GM21447 (cell line): ENCODE results near the gene NUDCD3.
"Not testable (repeated sequence)": the region's sequence is repeated elsewhere in the genome, so short reads cannot be mapped to it uniquely, and the experiment has no call there.

Source experiments
- ATAC-seq: cut with Tn5 transposase; IDR thresholded peaks from one replicate; pipeline ENCODE4 v1.9.1; 2021; ENCODE audit not compliant: unreplicated experiment

Gene NUDCD3

DNA sequence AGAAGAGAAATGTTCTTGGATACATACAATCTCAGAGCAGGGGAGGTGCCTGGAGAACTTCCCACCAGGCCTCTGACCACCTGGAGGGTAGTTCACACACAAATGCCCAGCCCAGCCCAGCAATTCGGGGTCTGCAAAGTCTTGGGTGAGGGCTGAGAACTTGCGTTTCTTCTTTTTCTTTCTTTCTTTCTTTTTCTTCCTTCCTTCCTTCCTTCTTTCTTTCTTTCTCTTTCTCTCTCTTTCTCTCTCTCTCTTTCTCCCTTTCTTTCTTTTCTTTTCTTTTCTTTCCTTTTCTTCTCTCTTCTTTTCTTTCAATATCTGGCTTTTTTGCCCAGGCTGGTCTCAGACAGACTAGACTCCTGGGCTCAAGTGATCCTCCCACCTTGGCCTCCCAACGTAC, 28.3 kb upstream of the NUDCD3 start:
- no peak for ATAC-seq

DNA sequence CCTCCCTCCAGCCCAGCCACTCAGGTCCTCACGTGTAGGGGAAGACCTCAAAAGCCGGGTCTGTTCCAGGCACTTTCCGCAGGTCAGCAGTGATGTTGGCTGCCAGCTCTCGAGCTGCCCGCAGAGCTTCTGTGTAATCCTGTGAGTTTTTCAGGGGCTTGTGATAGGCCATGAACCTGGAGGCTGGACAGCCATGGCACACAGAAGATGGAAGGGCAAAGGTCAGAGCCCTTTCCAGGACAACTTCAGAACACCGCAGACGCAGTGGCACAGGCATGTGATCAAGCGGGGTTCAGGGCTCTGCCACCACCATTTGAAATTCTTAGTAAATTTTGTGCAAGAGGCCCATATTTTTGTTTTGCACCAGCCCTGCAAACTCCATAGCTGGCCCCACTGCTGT, 26.7 kb upstream of the NUDCD3 start:
- no peak for ATAC-seq

DNA sequence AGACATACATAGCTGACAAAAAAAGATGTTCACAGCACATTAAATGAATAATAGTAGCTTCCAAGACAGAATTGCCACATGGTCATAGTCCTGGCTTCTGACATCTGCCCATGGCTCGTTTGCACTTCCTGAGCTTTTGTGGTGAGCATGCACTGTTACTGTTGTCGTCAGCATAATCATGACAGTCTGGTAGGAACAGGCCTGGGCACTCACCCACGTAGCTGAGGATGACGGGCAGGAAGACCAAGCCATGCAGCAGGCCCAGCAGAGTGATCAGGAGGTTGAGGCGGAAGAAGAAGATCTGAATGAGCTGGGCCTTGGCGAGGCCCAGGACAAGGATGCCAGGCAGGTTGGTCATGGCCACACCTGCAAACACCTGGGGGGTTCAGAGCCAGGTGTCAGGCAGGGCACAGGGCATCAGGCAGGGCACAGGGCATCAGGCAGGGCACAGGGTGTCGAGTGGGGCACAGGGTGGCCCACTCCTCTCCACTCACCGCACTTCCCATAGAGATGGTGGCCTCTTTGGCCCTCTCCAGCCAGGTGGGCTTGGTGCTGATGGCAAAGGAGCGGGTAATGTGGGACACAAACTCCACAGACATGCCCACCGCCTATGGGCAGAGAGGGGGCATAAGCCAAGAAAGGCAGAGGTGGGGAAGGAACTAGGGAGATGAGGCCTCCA, 25.3 kb upstream of the NUDCD3 start:
- no peak for ATAC-seq

DNA sequence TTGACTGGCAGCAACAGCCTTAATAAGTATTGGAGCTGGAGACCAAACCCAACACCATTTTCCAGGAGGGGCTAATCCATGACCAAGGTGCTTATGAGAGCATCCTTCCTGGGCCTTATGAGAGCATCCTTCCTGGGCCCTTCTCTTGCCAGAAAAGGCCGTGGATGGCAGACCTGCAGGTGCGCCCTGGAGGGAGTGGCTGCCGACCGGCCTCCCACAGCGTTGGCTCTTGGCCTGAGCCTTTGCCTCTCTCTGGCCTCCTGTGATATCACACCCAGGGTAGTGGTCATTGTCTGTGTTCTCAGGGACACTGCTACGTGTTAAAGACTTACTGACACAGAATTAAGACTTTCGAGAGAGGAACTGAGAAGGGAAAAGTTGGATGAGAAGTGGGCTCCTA, 22.3 kb upstream of the NUDCD3 start:
- no peak for ATAC-seq

DNA sequence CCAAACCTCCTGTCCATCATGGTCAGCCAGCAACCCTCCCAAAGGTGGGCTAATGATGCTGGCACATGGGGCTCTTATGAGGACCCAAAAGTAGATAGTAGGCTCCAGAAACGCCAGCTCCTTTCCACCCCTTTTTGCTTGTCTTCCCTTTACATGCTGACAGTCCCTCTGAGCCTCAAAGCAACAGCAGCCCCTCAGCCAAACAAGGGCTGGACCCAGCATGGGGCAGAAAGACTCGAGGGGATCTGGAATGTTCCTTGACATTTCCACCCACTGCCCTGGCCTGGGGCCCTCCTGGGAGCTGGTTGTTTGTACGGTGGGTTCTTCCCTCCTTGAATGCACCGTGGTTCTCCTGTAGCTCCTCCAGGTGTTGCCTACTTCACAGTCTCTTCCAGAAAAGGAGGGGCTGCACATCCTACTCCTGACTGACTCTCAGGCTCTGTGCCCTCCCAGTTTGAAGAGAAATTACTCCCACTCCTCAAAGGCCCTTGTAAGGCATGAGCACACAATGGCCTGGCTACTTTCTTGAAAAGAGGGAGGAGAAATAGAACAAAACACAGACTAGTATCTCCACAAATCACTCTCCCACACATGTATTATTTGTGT, 21.5 kb upstream of the NUDCD3 start:
- ATAC-seq = no peak

DNA sequence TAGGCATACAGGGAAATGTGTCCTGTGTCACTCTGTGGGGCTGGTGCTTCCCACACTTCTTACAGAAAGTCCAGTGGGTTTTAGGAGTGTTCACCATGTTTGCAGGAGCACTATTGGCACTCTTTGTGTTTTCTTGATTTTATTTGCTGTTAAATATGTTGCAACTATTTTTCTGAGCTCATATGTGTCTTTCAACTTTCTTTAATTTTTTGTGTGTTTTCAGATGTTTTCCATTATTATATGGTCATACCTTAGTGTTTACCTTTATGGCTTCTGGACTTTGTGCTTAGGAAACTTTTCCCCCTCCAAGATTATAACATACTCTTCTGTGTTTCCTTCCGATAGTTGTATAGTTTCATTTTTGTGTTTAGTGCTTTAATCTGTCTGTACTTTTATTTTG, 20.8 kb upstream of the NUDCD3 start:
- ATAC-seq = no peak

DNA sequence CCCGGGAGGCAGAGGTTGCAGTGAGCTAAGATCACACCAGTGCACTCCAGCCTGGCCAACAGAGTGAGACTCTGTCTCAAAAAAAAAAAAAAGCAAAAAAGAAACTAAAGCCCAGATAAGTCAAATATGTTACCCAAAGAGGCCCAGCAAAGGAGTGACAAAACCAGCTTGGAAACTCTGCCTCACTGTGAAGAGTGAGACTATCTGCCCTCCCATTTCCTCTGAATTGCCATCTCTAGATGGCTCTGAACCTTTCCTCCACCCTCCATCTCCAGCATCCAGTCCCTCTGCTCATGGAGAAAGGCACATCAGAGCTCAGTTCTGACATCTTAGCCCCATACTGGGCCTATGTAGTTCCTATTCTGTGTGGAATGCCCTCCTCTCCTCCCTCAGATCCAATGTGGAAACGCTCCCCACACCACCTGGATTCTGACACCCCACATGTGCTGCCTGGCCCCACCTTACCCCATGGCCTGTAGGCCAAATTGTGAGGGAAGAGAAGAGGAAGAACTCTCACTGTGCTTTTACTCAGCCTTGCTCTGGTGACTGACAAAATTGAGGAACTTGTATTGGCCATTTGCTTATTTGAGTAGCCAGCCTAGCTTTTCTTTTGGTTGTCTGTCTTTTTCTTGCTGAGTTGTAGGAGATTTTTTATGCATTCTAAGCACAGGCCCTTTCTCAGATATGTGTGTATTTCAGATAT, 18.0 kb upstream of the NUDCD3 start:
- no peak for ATAC-seq

DNA sequence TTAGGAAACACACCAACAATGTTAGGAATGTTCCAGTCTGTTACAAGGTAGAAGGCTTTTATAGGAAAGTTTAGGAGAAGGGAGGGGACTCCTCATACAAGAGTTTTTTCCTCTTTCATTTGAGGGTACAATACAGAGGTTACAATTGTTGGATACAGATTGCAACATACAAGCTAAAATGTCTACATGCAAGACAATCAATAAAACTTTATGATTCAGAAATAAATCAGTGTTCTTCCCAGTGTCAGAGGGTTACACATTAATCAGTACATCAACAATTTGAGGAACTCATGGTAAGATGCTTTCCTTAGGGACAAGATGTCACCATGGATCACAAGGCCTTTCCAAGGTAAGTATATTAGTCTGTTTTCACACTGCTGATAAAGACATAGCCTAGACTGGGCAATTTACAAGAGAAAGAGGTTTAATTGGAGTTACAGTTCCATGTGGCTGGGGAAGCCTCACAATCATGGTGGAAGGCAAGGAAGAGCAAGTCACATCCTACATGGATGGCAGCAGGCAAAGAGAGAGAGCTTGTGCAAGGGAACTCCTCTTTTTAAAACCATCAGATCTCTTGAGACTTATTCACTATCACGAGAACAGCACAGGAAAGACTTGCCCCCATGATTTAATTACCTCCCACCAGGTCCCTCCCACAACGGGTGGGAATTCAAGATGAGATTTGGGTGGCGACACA, 16.3 kb upstream of the NUDCD3 start:
- ATAC-seq = not testable (repeated sequence)

DNA sequence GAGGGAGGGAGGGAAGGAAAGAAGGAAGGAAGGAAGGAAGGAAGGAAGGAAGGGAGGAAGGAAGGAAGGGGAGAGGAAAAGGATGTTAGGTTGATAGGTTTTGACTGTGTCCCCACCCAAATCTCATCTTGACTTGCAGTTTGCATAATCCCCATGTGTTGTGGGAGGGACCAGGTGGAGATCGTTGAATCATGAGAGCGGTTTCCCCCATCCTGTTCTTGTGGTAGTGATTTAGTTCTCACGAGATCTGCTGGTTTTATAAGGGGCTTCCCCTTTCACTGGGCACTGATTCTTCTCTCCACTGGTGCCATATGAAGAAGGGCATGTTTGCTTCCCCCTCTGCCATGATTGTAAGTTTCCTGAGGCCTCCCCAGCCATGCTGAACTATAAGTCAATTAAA, 15.1 kb upstream of the NUDCD3 start:
- no peak for ATAC-seq

DNA sequence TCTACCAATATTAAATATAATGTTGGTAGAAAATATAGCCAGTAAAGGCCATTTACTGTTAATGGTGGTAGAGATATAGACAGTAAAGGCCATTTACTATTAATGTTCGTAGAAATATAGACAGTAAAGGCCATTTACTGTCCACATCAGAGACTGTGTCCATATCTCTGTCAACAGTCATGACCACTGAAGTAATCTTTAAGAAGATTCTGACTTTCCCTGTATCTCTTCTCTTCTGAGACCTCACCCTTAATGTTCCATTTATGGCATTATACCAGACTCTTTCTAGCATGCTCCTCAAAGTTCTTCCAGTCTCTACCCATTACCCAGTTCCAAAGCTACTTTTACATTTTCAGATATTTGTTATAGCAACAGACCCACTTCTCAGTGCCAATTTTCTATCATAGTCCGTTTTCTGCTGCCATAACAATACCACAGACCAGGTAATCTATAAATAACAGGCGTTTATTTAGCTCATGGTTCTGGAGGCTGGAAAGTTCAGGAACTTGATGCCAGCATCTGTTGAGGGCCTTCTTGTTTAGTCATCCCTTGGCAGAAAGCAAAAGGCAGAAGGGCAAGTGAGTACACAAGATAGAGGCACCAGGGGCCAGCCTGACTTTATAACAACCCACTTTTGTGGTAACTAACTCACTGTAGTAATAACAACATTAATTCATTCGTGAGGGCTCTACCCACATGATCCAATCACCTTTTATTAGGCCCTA, 7.9 kb upstream of the NUDCD3 start:
- no peak for ATAC-seq

DNA sequence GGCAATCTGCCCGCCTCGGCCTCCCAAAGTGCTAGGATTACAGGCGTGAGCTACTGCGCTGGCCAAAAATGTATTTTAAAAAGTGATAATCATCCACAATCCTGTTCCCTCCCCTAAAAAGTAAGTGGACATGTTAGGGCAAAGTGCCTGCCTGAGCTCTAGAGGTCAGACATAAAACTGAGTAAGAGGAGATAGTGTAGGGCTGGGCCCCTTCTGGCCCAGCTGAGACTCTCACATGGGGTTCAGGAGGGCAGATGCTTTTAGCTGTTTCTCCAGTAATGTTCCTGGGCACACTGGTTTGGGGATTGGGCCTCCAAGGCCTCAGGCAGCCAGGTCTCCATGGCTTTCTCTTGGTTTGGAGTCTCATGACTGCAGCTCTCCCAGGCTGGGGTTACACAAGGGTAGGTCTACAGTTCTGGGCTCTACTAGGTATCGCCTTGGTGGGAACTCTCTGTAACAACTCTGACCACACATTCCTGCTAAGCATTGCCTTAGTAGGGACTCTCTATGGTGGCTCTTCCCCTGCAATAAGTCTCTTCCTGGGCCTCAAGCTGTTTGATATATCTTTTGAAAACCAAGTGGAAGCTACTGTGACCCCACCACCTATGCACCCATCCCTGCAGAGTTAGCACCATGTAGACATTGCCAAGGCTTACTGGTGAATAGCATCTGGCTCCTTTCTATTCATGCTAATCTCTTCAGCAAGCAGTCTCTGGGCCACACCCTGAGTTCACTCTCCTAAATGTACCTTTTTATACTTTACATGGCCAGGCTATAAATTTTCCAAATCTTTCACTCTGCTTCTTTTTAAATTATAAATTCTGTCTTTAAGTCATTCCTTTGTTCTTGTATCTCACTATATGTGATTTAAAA, 6.9 kb upstream of the NUDCD3 start:
- no peak for ATAC-seq

DNA sequence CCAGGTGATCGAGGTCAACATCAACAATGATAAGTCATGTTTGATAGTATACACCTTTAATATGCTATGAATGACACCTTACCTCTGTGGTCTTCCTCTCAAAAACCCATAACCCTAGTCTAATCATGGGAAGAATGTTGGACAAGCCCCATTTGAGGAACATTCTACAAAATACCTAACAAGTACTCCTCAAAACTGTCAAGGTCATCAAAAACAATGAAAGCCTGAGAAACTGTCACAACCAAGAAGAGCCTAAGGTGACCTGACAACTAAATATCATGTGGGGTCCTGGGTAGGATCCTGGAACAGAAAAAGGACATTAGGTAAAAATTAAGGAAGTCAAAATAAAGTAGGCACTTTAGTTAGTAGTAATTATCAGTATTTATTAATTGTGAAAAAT, 5.9 kb upstream of the NUDCD3 start:
- ATAC-seq = no peak

DNA sequence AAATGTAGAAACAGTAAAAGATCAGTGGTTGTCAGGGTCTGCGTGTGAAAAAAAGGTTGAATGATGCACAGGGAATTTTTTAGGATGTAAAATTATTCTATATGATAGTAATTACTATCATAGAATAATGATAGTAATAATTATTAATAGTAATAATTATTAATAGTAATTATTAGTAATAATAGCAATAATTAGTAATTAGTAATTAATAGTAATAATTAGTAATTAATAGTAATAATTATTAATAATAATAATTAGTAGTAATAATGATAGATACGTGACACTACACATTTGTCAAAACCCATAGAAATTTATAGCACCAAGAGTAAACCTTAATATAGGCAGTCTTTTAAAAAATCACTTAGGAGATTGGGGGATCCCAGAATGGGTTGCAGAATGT, 4.5 kb upstream of the NUDCD3 start:
- ATAC-seq = no peak

DNA sequence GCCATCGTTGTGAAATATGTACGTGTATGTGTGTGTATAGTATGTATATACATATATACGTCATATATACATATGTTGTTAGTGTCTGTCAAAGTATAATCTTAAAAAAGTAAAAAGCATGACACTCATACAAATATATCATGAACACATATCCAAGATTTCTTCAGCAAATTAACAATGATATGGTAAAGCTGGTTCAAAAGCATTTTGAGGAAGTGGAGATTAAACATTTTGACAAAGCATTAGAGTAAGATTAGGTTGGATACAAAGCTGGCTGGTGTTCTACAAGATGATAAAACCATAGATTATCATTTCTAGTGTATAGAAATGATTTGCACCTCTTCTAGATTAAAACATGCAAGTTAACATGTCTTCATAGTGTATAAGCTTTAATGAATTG, 771 bp upstream of the NUDCD3 start:
- no peak for ATAC-seq

DNA sequence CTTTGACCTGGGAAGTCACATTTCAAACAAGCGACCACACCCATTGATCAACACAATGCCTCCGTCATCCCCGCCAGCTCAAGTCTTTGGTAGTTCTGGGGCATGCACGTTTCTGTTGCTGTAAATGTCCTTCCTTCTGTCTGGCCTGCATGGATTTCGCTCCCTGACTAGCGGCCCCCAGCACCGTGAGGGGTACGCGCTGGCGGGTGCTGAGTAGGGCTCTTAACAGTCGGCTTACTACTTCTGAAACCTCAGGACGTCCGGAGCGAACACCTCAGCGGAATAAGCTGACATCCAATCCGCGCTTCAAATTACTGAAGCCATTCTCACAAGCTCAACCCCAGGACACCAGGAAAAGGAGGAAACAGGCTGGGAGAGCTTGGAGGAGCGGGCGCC, 505 bp downstream of the NUDCD3 start:
- ATAC-seq = peak; percentile 31

DNA sequence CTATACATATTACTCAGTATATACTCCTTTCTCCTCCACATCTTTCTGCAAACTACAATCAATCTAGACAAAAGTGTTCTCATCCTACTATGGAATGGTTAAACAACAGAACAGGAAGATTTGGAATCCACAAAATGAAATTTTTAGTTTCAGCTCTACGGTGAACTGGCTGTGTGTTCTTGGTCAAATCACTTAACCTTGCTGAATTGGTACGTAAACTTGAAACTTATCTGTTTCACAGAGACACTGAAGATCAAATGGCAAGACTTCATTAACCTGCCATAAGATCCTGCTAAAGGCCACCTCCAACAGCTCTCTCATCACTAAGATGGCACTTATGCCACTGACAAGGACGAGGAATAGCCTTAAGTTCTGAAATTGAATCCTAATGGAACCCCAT, 1.5 kb downstream of the NUDCD3 start:
- no peak for ATAC-seq

DNA sequence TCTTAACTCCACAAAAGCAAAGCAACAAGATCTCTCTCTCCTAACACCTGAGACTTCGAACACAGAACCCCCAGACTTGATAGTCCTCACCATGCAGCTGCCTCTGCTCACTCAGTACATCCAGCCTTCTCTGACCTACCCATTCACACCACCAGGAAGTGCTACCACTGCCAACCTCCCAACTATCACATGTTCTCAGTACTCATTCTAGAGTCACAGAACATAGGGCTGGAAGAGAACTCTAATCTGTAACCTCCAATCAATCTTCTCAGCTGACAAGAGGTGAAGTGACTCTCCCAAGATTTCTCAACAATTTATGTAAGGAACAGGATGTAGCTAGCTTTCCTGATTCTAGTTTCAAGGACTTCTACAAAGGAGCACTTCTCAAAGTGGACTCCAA, 3.8 kb downstream of the NUDCD3 start:
- no peak for ATAC-seq

DNA sequence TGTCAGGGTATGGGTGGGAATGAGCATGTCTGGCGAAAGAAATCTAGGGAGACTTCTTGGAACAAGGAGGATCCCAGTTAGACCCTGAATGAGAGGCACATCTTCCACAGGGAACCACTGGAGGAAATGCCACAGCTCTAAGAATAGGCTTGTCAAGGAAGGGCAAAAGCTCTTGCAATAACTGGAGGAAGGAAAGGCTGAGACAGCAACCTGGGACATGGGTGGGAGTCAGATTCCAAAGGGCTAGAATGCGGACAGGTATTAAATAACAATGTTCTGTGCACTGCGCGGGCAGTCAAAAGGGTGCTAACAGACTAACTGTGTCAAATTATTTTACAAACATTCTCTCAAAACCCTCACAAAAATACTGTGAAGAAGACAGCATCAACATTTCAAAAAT, 4.5 kb downstream of the NUDCD3 start:
- no peak for ATAC-seq

DNA sequence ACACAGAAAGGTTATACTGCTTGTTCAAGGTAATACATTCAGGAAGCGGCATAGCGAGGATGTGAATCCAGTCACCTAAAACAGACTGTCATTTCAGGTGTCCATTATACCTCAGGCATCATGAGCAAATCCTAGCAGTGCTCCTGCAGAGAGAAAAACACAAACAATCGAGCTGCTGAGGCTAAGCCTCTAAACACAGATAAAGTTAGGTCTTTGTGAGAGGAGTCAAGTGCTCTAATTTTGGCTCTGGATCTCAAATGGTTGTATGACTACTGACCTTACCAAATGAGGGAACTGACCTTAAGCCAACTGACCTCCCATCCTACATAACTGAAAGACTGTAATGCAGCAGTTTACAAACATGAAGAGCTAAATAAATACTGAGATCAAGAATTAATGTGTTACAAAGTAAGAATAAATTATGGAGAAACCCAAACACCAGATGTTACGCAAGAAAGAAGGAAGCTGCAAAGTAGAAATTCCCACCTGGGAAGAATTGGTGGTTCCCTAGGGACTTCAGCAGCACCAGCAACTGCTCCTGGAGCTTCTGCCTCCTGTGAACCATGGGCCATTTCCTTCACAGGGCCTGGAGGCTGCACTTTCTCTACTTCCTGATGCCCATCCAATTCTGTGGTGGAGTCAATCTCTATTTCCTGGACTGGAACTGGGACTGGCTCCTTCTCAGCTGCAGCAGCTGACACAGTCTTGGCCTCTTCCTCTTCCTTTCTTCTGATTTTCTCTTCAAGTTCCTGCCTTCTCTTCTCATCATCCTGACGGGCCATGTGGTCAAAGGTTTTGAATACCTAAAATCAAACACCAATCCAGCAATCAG, 5.8 kb downstream of the NUDCD3 start:
- ATAC-seq = no peak
